A549 treated with RU486 at 1 μM for 4 hours (cell line): ENCODE measurements around the gene RSPO4. TPM values are rescaled to one million over a fixed set of nuclear protein-coding genes. Genes with fewer than 3 reads are reported as not detected.

Experiments used
- total RNA-seq: library from RNA; stranded (reverse); fragments of 200-300 nt; extraction: Qiagen RNA extraction; gene quantifications from 5 replicates; pipeline ENCODE4 v1.2.3, GENCODE V29; 2022; ENCODE audit warnings: low read depth

The RSPO4 gene
- total RNA-seq: not detected in 5 replicates

DNA sequence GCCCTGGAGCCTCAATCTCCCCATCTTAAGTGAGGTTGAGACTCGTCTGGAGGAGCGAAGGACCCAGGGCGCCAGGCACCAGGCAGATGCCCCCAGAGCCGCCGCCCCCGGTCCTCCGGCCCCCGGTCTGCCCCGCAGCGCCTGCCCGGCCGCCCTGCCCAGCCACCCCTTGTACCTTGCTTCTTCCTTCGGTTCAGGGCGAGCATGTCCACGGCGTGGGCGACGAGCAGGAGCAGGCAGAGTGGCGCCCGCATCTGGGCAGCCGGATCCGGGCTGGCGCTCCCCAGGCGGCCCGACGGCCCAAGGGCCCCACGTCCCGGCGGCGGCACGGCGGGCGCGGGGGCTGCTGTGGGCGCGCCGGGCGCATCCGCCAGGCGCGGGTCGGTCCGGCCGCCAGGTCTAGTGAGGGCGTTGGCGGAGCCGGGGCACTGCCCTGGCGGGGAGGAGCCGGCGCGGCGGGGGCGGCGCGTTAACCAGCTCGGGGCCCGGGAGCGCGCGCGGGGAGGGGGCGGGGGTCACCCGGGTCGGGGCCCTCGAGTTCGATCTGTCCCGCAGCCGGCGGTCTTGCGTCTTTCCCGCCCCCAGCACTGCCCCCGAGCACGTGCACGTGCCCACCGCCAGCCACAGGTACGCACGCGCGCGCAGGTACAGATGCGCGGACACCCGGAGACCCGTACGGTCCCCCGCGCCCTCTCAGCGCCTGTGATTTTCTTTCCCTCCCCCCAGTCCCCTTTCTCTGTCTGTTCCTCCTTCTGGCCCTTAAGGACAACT, at the start of gene RSPO4:
TSS of gene RSPO4 (minus strand) at position 401 of the 771 bp plus-strand sequence. CDS start at position 254, 147 bp downstream.

GRCh38 chr20:916125-916799, 85.8 kb downstream of the RSPO4 start, which contains the start of gene ANGPT4:
ANGPT4 (minus strand) TSS chr20:916334; CDS start chr20:916214, 120 bp downstream.

Other genes with a start within 250 kb of the RSPO4 start
- 0.34 to 0.69 TPM (median 0.55 TPM) in 5 replicates for gene SLC52A3, start 233.8 kb downstream of the RSPO4 start, total RNA-seq
- gene FAM110A, start 168.6 kb downstream of the RSPO4 start, total RNA-seq: 6.6 to 12.5 TPM (median 11.5 TPM) in 5 replicates
- 0.03 TPM in 1 of 5 replicates, not detected in the others for gene ANGPT4, start 86.0 kb downstream of the RSPO4 start, total RNA-seq
- 195 to 276 TPM (median 220 TPM) in 5 replicates for gene PSMF1, start 116.3 kb upstream of the RSPO4 start, total RNA-seq
- 3.1 to 5.1 TPM (median 4.0 TPM) in 5 replicates for gene TMEM74B, start 182.7 kb upstream of the RSPO4 start, total RNA-seq
- 0.09 to 0.12 TPM in 2 of 5 replicates, not detected in the others for gene C20orf202, start 201.1 kb upstream of the RSPO4 start, total RNA-seq
- not detected in 5 replicates for gene RAD21L1, start 223.7 kb upstream of the RSPO4 start, total RNA-seq